Endothelial cell of umbilical vein (primary cell): ENCODE results near the gene SMTNL1. TPM values are rescaled to one million over a fixed set of nuclear protein-coding genes. Genes with fewer than 3 reads are reported as not detected.

Experiments
- BruUV-seq: library from RNA; stranded (reverse); fragments of 400-500 nt; replicated peaks from 2 replicates; lab custom pipeline; 2021; lab: Mats Ljungman, UMichigan
- CTCF ChIA-PET: fragments of 300-600, 350-600 bp; sonication (Branson Sonifier 250); formaldehyde crosslinking; loops from one replicate; lab custom pipeline; 2021; ENCODE audit warnings: antibody characterized with exemption, inconsistent platforms; lab: Charles Lee
- POLR2A ChIA-PET: fragments of 300-600, 350-600 bp; sonication (Branson Sonifier 250); formaldehyde crosslinking; loops from one replicate; lab custom pipeline; 2021; ENCODE audit warnings: antibody characterized with exemption, inconsistent platforms; lab: Charles Lee
- DNase-seq: peaks from one replicate; pipeline ENCODE4 v3.0.0-alpha.2; 2011; ENCODE audit warnings: low read depth, low spot score
- FAIRE-seq: peaks from 2 replicates; lab custom pipeline; 2011; peaks lifted over from hg19 to GRCh38; lab: Jason Lieb, UNC
- H2AFZ ChIP-seq: 2 replicates; pipeline ENCODE4 v1.6.0; 2012; ENCODE audit warnings: low read depth, low read length, control low read depth, inconsistent platforms
- H3K27ac ChIP-seq: 2 replicates; pipeline ENCODE4 v1.5.1; 2011; ENCODE audit warnings: low read depth, mild to moderate bottlenecking, control low read depth, low read length, moderate library complexity; ENCODE audit not compliant: insufficient read depth
- H3K27me3 ChIP-seq, 2 experiments: 2 replicates each; pipeline versions ENCODE4 v1.6.0 to v1.6.1; 2011; ENCODE audit warnings: low read length in 2 of 2, mixed read lengths in 1 of 2; ENCODE audit not compliant: control insufficient read depth in 2 of 2, insufficient read depth in 2 of 2
- H3K36me3 ChIP-seq, 2 experiments: 2 replicates in 1 of 2; 3 replicates in 1 of 2; pipeline ENCODE4 v1.5.1; 2011; ENCODE audit warnings: low read length in 2 of 2, mild to moderate bottlenecking in 1 of 2, moderate library complexity in 1 of 2; ENCODE audit not compliant: control insufficient read depth in 2 of 2, insufficient read depth in 2 of 2; ENCODE audit errors: extremely low read depth in 1 of 2
- H3K4me1 ChIP-seq: 3 replicates; pipeline ENCODE4 v1.5.1; 2011; ENCODE audit warnings: mild to moderate bottlenecking, low read length; ENCODE audit not compliant: control insufficient read depth, insufficient read depth; ENCODE audit errors: extremely low read depth
- H3K4me2 ChIP-seq: 2 replicates; pipeline ENCODE4 v1.6.1; 2011; ENCODE audit warnings: low read length, control low read depth, mixed read lengths; ENCODE audit not compliant: insufficient read depth
- H3K4me3 ChIP-seq, 3 experiments: fragments of 200-600 bp in 1 of 3; sonication (generic), shearing (Covaris generic) in 1 of 3; replicated peaks in 1 of 3; 2 replicates each; pipeline ENCODE4 v1.5.1; 2011 to 2016; ENCODE audit warnings: control low read depth in 3 of 3, low read length in 3 of 3, mild to moderate bottlenecking in 2 of 3, inconsistent platforms in 1 of 3, low read depth in 1 of 3, moderate library complexity in 1 of 3; ENCODE audit not compliant: insufficient read depth in 1 of 3
- H3K79me2 ChIP-seq: 2 replicates; pipeline ENCODE4 v1.6.0; 2012; ENCODE audit warnings: low read length, inconsistent platforms; ENCODE audit not compliant: control insufficient read depth, insufficient read depth
- H3K9ac ChIP-seq: replicated peaks from 2 replicates; pipeline ENCODE3; 2011; ENCODE audit warnings: low read length, control low read depth; ENCODE audit not compliant: insufficient read depth; ENCODE audit errors: extremely low read depth
- H3K9me1 ChIP-seq: replicated peaks from 3 replicates; pipeline ENCODE4 v1.6.0; 2011; ENCODE audit warnings: mild to moderate bottlenecking, low read length; ENCODE audit not compliant: control insufficient read depth, insufficient read depth; ENCODE audit errors: extremely low read depth
- H3K9me3 ChIP-seq: replicated peaks from 2 replicates; pipeline ENCODE4 v1.5.1; 2012; ENCODE audit warnings: low read length, inconsistent platforms; ENCODE audit not compliant: control insufficient read depth, insufficient read depth
- H4K20me1 ChIP-seq: replicated peaks from 2 replicates; pipeline ENCODE3; 2011; ENCODE audit warnings: mild to moderate bottlenecking, low read length; ENCODE audit not compliant: control insufficient read depth, insufficient read depth; ENCODE audit errors: extremely low read depth
- CTCF ChIP-seq, 2 donors: IDR thresholded peaks; 1 replicate in 1 of 2; 2 replicates in 1 of 2; pipeline ENCODE4 v1.5.1; 2011; ENCODE audit warnings: low read length in 2 of 2, mild to moderate bottlenecking in 2 of 2, moderate library complexity in 2 of 2, control low read depth in 1 of 2, inconsistent platforms in 1 of 2, low read depth in 1 of 2; ENCODE audit not compliant: insufficient read depth in 1 of 2; ENCODE audit errors: extremely low read depth in 1 of 2
- FOS ChIP-seq: IDR thresholded peaks from 2 replicates; pipeline ENCODE4 v1.6.1; 2011; ENCODE audit warnings: mild to moderate bottlenecking, low read length, moderate library complexity, borderline replicate concordance; ENCODE audit not compliant: insufficient read depth
- GATA2 ChIP-seq: IDR thresholded peaks from 2 replicates; pipeline ENCODE4 v1.7.0; 2011; ENCODE audit warnings: low read depth, mild to moderate bottlenecking, moderate library complexity, mixed read lengths, low read length; ENCODE audit not compliant: insufficient read length, insufficient read depth
- JUN ChIP-seq: IDR thresholded peaks from 2 replicates; pipeline ENCODE4 v1.6.1; 2011; ENCODE audit warnings: borderline replicate concordance, low read depth; ENCODE audit not compliant: insufficient read length, insufficient read depth
- MAX ChIP-seq: IDR thresholded peaks from 2 replicates; pipeline ENCODE4 v1.6.1; 2011; ENCODE audit not compliant: insufficient read depth, insufficient read length
- POLR2A ChIP-seq: IDR thresholded peaks from 2 replicates; pipeline ENCODE4 v1.6.1; 2012; ENCODE audit warnings: low read depth, mild to moderate bottlenecking, control low read depth, low read length
- POLR2AphosphoS5 ChIP-seq: IDR thresholded peaks from 2 replicates; pipeline ENCODE4 v1.6.1; 2012; ENCODE audit warnings: low read depth, mild to moderate bottlenecking, control low read depth, low read length, moderate library complexity; ENCODE audit not compliant: insufficient read depth
- dilution Hi-C: fragments of 300-500 bp; cut with MboI; formaldehyde crosslinking; loops from one replicate; pipeline ENCODE4 v1.15.0; 2019; ENCODE audit warnings: low sequenced_read_pairs; ENCODE audit not compliant: extremely low pct_ligation_motif_present
- intact Hi-C: fragments of 100-400 bp; cut with micrococcal nuclease; formaldehyde crosslinking; loops from one replicate; pipeline ENCODE4 v1.10.0; 2022
- polyA plus RNA-seq, 4 experiments: library from polyadenylated mRNA; depleted of rRNA in 3 of 4; stranded (reverse) in 3 of 4; unstranded in 1 of 4; fragments of >200 nt; gene quantifications; 2 replicates each; pipeline versions ENCODE4 v1.2.1 to v1.2.3, GENCODE V29; 2011 to 2012; ENCODE audit warnings: missing spikeins in 1 of 4
- total RNA-seq: library from RNA; stranded (reverse); gene quantifications from 2 replicates; pipeline ENCODE4 v1.2.3, GENCODE V29; 2021

The SMTNL1 gene
- total and polyA plus RNA-seq, 2 donors (not counting 3 experiments of a cell fraction or from before 2014, with no cell fraction given), result not detected

GRCh38 chr11:57493507-57494503, 43.6 kb upstream of the SMTNL1 start:
- no TSS peak for BruUV-seq
- H3K9ac ChIP-seq, result no peak overlapping the region
- H3K9me3 ChIP-seq, result no peaks in the 10 kb centered on the region
- no peaks in the 10 kb centered on the region for H4K20me1 ChIP-seq
- peak; percentile 63 for FAIRE-seq
- no peaks in the 10 kb centered on the region for H3K27me3 ChIP-seq
- H3K9me1 ChIP-seq, result no peaks in the 10 kb centered on the region
- no peak overlapping the region for H3K4me2 ChIP-seq
- H3K27ac ChIP-seq, result no peak overlapping the region
- H3K36me3 ChIP-seq, result no peaks in the 10 kb centered on the region
- dilution Hi-C loops (no loop called here), intact Hi-C loops (loop anchor here (1.0 to 5.0 kb wide), 2 partner anchors 33 to 1018 kb away; no protein-coding TSS in a partner anchor)
- DNase-seq, result peak; percentile 42
- POLR2A ChIA-PET, result no interaction called here
- H3K4me3 ChIP-seq, result no peak overlapping the region
- H3K4me1 ChIP-seq, result no peaks in the 10 kb centered on the region
- H2AFZ ChIP-seq, result no peak overlapping the region
- no peak for TF ChIP-seq POLR2AphosphoS5
- TF ChIP-seq FOS, result no peak
- no peak for TF ChIP-seq GATA2
- TF ChIP-seq POLR2A, result no peak
- no peak for TF ChIP-seq JUN
- TF ChIP-seq CTCF (IDR thresholded peaks at IDR 0.05; ENCODE audit: extremely low read depth in 1 of 2, insufficient read depth in 1 of 2, low read depth in 1 of 2, low read length in 2 of 2), result peak; percentile 85 to 91
- no peak for TF ChIP-seq MAX
- CTCF ChIA-PET, result interaction anchor here (0.6 to 8.6 kb wide), 37 partner anchors 12 to 1032 kb away, joined by 3 to 316 read pairs (median 4); partner anchors contain the start of genes CTNND1, P2RX3, RTN4RL2 and SLC43A1
- no peaks in the 10 kb centered on the region for H3K79me2 ChIP-seq
